GM13976 (cell line): ENCODE measurements around the gene PARD3.

ENCODE experiments used
- DNase-seq: peaks from one replicate; pipeline ENCODE4 v3.0.0; 2012; ENCODE audit warnings: low spot score
- in situ Hi-C: fragments of 300-500 bp; cut with MboI; formaldehyde crosslinking; loops from one replicate; pipeline ENCODE4 v1.12.0; 2022; ENCODE audit warnings: low sequenced_read_pairs, mixed read lengths, inconsistent platforms; ENCODE audit not compliant: unreplicated experiment
- TF ChIP-seq, protein P1 (sequence below): IDR thresholded peaks from 2 replicates; pipeline ENCODE4 v1.5.1; 2012; ENCODE audit warnings: borderline replicate concordance, mild to moderate bottlenecking; ENCODE audit not compliant: insufficient read depth; ENCODE audit errors: extremely low read depth, missing control alignments, control extremely low read depth

PARD3 gene

DNA sequence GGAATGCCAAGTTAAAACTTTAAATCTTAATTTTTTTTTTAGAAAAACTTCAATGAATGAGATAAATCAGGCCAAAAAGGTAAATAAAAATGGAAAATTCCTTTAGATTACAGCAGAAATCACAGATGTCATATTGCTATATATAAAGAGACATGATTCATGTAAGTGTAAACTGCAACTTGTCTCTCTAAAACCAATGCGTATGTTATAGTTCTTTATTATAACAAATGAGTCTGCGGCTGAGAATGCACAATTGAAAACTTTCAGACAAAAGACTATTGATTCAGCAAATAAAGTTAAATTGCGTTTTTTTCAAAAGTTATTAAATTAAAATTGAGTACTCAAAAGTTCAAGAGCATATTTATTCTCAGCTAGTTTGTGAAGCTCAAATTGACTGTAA is 425.3 kb downstream of the PARD3 start:
- TF ChIP-seq, protein P1, sequence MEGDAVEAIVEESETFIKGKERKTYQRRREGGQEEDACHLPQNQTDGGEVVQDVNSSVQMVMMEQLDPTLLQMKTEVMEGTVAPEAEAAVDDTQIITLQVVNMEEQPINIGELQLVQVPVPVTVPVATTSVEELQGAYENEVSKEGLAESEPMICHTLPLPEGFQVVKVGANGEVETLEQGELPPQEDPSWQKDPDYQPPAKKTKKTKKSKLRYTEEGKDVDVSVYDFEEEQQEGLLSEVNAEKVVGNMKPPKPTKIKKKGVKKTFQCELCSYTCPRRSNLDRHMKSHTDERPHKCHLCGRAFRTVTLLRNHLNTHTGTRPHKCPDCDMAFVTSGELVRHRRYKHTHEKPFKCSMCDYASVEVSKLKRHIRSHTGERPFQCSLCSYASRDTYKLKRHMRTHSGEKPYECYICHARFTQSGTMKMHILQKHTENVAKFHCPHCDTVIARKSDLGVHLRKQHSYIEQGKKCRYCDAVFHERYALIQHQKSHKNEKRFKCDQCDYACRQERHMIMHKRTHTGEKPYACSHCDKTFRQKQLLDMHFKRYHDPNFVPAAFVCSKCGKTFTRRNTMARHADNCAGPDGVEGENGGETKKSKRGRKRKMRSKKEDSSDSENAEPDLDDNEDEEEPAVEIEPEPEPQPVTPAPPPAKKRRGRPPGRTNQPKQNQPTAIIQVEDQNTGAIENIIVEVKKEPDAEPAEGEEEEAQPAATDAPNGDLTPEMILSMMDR, result no peak
- no peak for DNase-seq
- in situ Hi-C loops, result no loop called here

DNA sequence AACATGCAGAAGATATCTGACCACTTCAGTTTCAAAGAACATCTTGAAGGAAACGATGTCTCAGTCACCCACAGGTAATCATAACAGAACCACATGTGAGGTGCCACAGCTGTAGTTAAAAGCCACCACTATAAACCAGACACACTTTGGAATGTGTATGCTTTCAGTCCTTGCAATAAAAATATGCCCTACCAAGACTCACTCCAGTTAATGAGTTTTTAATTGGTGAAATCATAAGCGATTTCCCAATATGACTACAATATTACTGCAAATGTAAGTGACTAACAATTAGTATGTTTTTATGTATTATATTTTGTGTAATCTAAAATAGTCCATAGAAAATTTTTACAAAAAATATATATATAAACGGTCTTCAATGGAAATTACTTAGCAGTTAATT is 428.2 kb downstream of the PARD3 start:
- in situ Hi-C loops, result no loop called here
- TF ChIP-seq, protein P1, result no peak
- DNase-seq, result no peak

DNA sequence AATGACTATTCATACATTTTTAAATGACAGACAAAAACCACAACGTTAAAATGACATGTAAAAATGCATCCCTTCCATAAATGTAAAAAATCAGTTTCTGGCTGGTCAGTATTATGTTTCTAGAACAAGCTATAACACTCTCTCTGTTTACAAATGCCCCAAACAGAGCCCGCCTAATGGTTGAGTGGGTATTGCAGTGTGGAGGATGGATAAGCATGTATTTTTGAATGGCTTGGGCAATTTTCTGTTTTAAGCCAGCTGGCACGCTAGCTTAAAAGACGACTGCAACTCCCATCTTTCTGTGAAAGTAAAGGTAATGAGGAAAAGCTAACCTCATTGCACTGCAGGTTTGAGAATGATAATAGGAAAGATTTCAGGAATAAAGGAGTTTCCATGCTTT is 430.7 kb downstream of the PARD3 start:
- in situ Hi-C loops, result no loop called here

DNA sequence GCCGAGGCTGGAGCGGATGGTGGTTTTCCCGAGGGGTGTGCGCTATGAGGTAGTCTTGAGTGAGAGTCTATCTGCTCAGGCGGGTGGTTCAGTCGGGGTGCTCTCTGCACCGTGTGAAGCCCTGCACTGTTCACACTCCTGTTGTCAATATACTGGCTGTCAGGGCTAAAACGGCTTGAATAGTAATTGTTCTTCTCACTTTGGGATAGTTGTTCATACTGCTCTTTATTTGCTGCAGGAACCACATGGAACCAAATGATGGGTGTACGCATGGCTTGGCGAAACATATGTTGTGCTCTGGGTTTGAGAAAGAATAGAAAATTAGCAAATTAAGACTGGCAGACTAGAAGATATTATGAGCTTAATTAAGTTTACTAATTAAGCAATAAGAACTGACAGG is 432.5 kb downstream of the PARD3 start:
- in situ Hi-C loops, result no loop called here
- no peak for DNase-seq
- TF ChIP-seq, protein P1, result no peak

More for the DNA sequence above, 430.7 kb downstream of the PARD3 start:
- no peak for DNase-seq
- TF ChIP-seq, protein P1, result no peak

DNA sequence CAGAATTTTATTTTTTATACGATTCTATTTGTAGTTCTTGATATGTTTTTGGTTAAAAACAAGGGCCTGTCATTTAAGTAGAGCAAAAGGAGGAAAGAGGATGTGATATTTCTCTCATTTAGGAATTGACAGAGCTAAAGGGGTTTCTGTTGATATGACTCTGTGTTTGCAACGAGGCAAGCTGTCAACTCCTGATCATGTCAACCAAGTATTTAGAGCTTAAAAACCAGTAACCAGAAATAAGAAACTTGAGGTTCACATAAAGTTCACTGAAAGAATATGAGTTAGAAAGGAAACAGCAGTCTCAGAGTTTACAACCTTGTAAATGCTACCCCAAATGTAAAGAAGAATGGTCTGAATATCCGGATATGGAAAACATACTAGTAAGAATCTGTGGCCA is 434.2 kb downstream of the PARD3 start:
- DNase-seq, result no peak
- in situ Hi-C loops, result no loop called here
- TF ChIP-seq, protein P1, result no peak

DNA sequence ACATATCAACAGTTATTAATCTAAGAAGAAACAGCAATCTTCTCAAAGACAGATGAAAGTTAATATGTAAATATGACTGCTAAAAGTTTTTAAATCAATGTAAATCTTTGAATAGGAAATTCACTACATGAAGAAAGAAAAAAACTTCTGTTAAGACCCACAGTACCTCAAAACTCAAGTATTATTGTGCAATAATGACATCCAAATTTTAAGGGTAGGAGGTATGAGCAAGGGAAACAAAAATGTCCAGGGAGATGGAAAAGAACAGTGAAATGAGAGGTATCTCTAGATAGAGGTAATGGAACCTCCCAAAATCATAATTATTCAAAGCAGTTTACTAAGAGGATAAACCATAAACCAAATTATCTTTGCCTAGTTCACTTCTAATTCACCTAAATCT is 436.8 kb downstream of the PARD3 start:
- TF ChIP-seq, protein P1, result no peak
- no peak for DNase-seq
- in situ Hi-C loops, result no loop called here

DNA sequence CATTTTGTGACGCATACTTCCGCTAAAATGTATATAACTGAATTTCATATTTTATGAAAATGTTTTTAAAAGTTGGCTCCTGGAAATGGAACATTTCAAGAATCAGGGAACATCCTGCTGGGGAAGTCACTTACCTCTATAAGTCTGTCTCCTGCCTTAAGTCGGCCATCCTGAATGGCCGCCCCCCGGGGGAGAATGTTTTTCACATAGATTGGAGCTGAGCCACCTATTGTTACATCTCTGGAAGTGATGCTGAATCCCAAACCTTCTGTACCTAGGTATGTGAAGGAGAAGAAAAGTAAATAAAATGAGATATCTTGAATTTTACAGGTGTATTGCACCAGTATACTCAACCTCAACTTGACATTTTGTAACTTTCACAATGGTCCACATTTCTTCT is 437.3 kb downstream of the PARD3 start:
- in situ Hi-C loops, result no loop called here
- no peak for DNase-seq

More for the DNA sequence above, 437.3 kb downstream of the PARD3 start:
- TF ChIP-seq, protein P1, result no peak
